ENCODE results near the gene IFIT1B. TPM values are rescaled to one million over a fixed set of nuclear protein-coding genes. Genes with fewer than 3 reads are reported as not detected.

Gene IFIT1B
- total RNA-seq, 1 experiment from 2014 or later, result not detected

GRCh38 chr10:89335226-89335625, 42.6 kb upstream of the IFIT1B start:
- no peaks in the 10 kb centered on the region for H3K27me3 ChIP-seq (replicated peaks; ENCODE audit: control insufficient read depth, insufficient read depth, low read length)
- no peak overlapping the region for H3K4me3 Mint-ChIP-seq (ENCODE audit: unreplicated experiment)
- no peaks in the 10 kb centered on the region for H3K36me3 ChIP-seq (ENCODE audit: control insufficient read depth, insufficient read depth, low read length)
- H3K4me1 ChIP-seq, result peaks cover 24% of the 10 kb centered on the region
- POLR2A ChIA-PET, result no interaction called here
- H3K27me3 Mint-ChIP-seq (ENCODE audit: insufficient read depth, unreplicated experiment), result no peaks in the 10 kb centered on the region
- no peak overlapping the region for H3K4me3 ChIP-seq (ENCODE audit: low read depth, low read length)
- CTCF ChIA-PET, result no interaction called here
- no peaks in the 10 kb centered on the region for H3K36me3 Mint-ChIP-seq (ENCODE audit: insufficient read depth, unreplicated experiment)
- H3K9me3 ChIP-seq, result no peaks in the 10 kb centered on the region
- intact Hi-C loops (cut with micrococcal nuclease; ENCODE audit: unreplicated experiment), result no loop called here
- H3K4me1 Mint-ChIP-seq (ENCODE audit: low read depth, unreplicated experiment), result peaks cover 11% of the 10 kb centered on the region
- H3K9me3 Mint-ChIP-seq (ENCODE audit: unreplicated experiment), result no peaks in the 10 kb centered on the region
- H3K27ac Mint-ChIP-seq (ENCODE audit: unreplicated experiment), result no peak overlapping the region
- no peak for TF ChIP-seq CTCF (IDR thresholded peaks at IDR 0.05; ENCODE audit: insufficient read depth in 1 of 2, low read depth in 1 of 2, low read length in 1 of 2, severe bottlenecking in 1 of 2, unreplicated experiment in 1 of 2)
- no peak for DNase-seq
- BruUV-seq (replicated peaks), result no TSS peak

- BruUV-seq (replicated peaks), result no TSS peak
- Histone ChIP-seq H3K36me3 (ENCODE audit: control insufficient read depth, insufficient read depth, low read length) (no peaks in the 10 kb centered on the region), H3K4me3 (ENCODE audit: low read depth, low read length) (no peak overlapping the region), H3K9me3 (no peaks in the 10 kb centered on the region), H3K4me1 (peaks cover 24% of the 10 kb centered on the region), H3K27me3 (replicated peaks; ENCODE audit: control insufficient read depth, insufficient read depth, low read length) (no peaks in the 10 kb centered on the region)
- CTCF ChIA-PET, result no interaction called here
- POLR2A ChIA-PET, result no interaction called here
- H3K27ac Mint-ChIP-seq (ENCODE audit: unreplicated experiment), result no peak overlapping the region
- H3K4me1 Mint-ChIP-seq (ENCODE audit: low read depth, unreplicated experiment), result peaks cover 11% of the 10 kb centered on the region
- H3K36me3 Mint-ChIP-seq (ENCODE audit: insufficient read depth, unreplicated experiment), result no peaks in the 10 kb centered on the region
- no peak for TF ChIP-seq CTCF (IDR thresholded peaks at IDR 0.05; ENCODE audit: insufficient read depth in 1 of 2, low read depth in 1 of 2, low read length in 1 of 2, severe bottlenecking in 1 of 2, unreplicated experiment in 1 of 2)
- intact Hi-C loops (cut with micrococcal nuclease; ENCODE audit: unreplicated experiment), result no loop called here
- no peak for DNase-seq
- no peaks in the 10 kb centered on the region for H3K9me3 Mint-ChIP-seq (ENCODE audit: unreplicated experiment)
- no peaks in the 10 kb centered on the region for H3K27me3 Mint-ChIP-seq (ENCODE audit: insufficient read depth, unreplicated experiment)
- no peak overlapping the region for H3K4me3 Mint-ChIP-seq (ENCODE audit: unreplicated experiment)
These were observed 41.6 kb upstream of the IFIT1B start for GRCh38 chr10:89336241-89336640.

- CTCF ChIA-PET, result no interaction called here
- no peak for DNase-seq
- H3K27ac Mint-ChIP-seq (ENCODE audit: unreplicated experiment), result no peak overlapping the region
These were observed 40.4 kb upstream of the IFIT1B start for GRCh38 chr10:89337484-89337883.

More at GRCh38 chr10:89337484-89337883, 40.4 kb upstream of the IFIT1B start:
- no peaks in the 10 kb centered on the region for H3K36me3 ChIP-seq (ENCODE audit: control insufficient read depth, insufficient read depth, low read length)
- peaks cover 16% of the 10 kb centered on the region for H3K4me1 ChIP-seq
- Mint-ChIP-seq H3K27me3 (ENCODE audit: insufficient read depth, unreplicated experiment) (no peaks in the 10 kb centered on the region), H3K36me3 (ENCODE audit: insufficient read depth, unreplicated experiment) (no peaks in the 10 kb centered on the region), H3K4me3 (ENCODE audit: unreplicated experiment) (no peak overlapping the region), H3K4me1 (ENCODE audit: low read depth, unreplicated experiment) (peaks cover 6% of the 10 kb centered on the region), H3K9me3 (ENCODE audit: unreplicated experiment) (no peaks in the 10 kb centered on the region)
- POLR2A ChIA-PET, result no interaction called here
- no peaks in the 10 kb centered on the region for H3K27me3 ChIP-seq (replicated peaks; ENCODE audit: control insufficient read depth, insufficient read depth, low read length)
- no TSS peak for BruUV-seq (replicated peaks)
- no peak overlapping the region for H3K4me3 ChIP-seq (ENCODE audit: low read depth, low read length)
- no peak for TF ChIP-seq CTCF (IDR thresholded peaks at IDR 0.05; ENCODE audit: insufficient read depth in 1 of 2, low read depth in 1 of 2, low read length in 1 of 2, severe bottlenecking in 1 of 2, unreplicated experiment in 1 of 2)
- intact Hi-C loops (cut with micrococcal nuclease; ENCODE audit: unreplicated experiment), result no loop called here
- no peaks in the 10 kb centered on the region for H3K9me3 ChIP-seq

Measured in Caco-2 (cell line).